NCI-H446 treated with DMSO at 0.1 percent for 48 hours (cell line): ENCODE results near the gene FLNB.

Experiments
- DNase-seq: peaks from one replicate; lab custom pipeline; 2025; lab: John Stamatoyannopoulos, UW

The FLNB gene

GRCh38 chr3:58008141-58009025 is at the start of gene FLNB:
Gene FLNB, plus strand, starts transcription at chr3:58008422. Its CDS starts 143 bp downstream, at chr3:58008565.
- no peak for DNase-seq

GRCh38 chr3:57958642-57959422 is 49.4 kb upstream of the FLNB start:
- no peak for DNase-seq

- no peak for DNase-seq
Observed at GRCh38 chr3:57959423-57960173, 48.6 kb upstream of the FLNB start.

- DNase-seq: no peak
Observed at GRCh38 chr3:57960174-57960505, 48.1 kb upstream of the FLNB start.

GRCh38 chr3:57961177-57961827 is 46.9 kb upstream of the FLNB start:
- no peak for DNase-seq

GRCh38 chr3:57961828-57962447 is 46.3 kb upstream of the FLNB start:
- DNase-seq: no peak

- no peak for DNase-seq
Observed at GRCh38 chr3:57962448-57962834, 45.8 kb upstream of the FLNB start.

- DNase-seq: no peak
Observed at GRCh38 chr3:57963811-57964346, 44.3 kb upstream of the FLNB start.

- no peak for DNase-seq
Observed at GRCh38 chr3:57966829-57967228, 41.4 kb upstream of the FLNB start.

GRCh38 chr3:57967590-57967989 is 40.6 kb upstream of the FLNB start:
- DNase-seq: no peak

GRCh38 chr3:57968501-57968900 is 39.7 kb upstream of the FLNB start:
- DNase-seq: no peak

- DNase-seq: no peak
Observed at GRCh38 chr3:57971975-57972374, 36.2 kb upstream of the FLNB start.

- no peak for DNase-seq
Observed at GRCh38 chr3:57972531-57973111, 35.6 kb upstream of the FLNB start.

GRCh38 chr3:57973715-57974477 is 34.3 kb upstream of the FLNB start:
- no peak for DNase-seq

- no peak for DNase-seq
Observed at GRCh38 chr3:57974796-57975388, 33.3 kb upstream of the FLNB start.

GRCh38 chr3:57977818-57978235 is 30.4 kb upstream of the FLNB start:
- no peak for DNase-seq

GRCh38 chr3:57978316-57978715 is 29.9 kb upstream of the FLNB start:
- no peak for DNase-seq

GRCh38 chr3:57980416-57980815 is 27.8 kb upstream of the FLNB start:
- DNase-seq: no peak

GRCh38 chr3:57981483-57982087 is 26.6 kb upstream of the FLNB start:
- DNase-seq: no peak
